NCI-H345 treated with DMSO at 0.1 percent for 48 hours (cell line): Measurements from ENCODE around the gene PRAMEF12.
"Not testable (repeated sequence)": the region's sequence is repeated elsewhere in the genome, so short reads cannot be mapped to it uniquely, and the experiment has no call there.

ENCODE experiments used
- DNase-seq: peaks from one replicate; lab custom pipeline; 2025; ENCODE audit not compliant: unreplicated experiment; lab: John Stamatoyannopoulos, UW

Gene PRAMEF12

GRCh38 chr1:12773438-12773837, at the start of gene PRAMEF12:
PRAMEF12 (plus strand) TSS chr1:12773738; CDS start chr1:12774868, 1,130 bp downstream.
- no peak for DNase-seq

- no peak for DNase-seq
Measured at GRCh38 chr1:12728391-12728790, 45.1 kb upstream of the PRAMEF12 start.

- no peak for DNase-seq
Measured at GRCh38 chr1:12730156-12730555, 43.4 kb upstream of the PRAMEF12 start.

GRCh38 chr1:12731084-12731483, 42.5 kb upstream of the PRAMEF12 start:
- DNase-seq, result not testable (repeated sequence)

- DNase-seq, result no peak
Measured at GRCh38 chr1:12734651-12735050, 38.9 kb upstream of the PRAMEF12 start.

- no peak for DNase-seq
Measured at GRCh38 chr1:12738934-12739333, 34.6 kb upstream of the PRAMEF12 start.

GRCh38 chr1:12739613-12740012, 33.9 kb upstream of the PRAMEF12 start:
- DNase-seq, result no peak

- no peak for DNase-seq
Measured at GRCh38 chr1:12741946-12742345, 31.6 kb upstream of the PRAMEF12 start.

- DNase-seq, result no peak
Measured at GRCh38 chr1:12745126-12745991, 28.2 kb upstream of the PRAMEF12 start.

GRCh38 chr1:12745992-12746323, 27.6 kb upstream of the PRAMEF12 start, which contains the start of gene CFAP107:
CFAP107 (plus strand) TSS chr1:12746200; CDS start chr1:12746431, 231 bp downstream.
- no peak for DNase-seq

GRCh38 chr1:12748778-12749355, 24.7 kb upstream of the PRAMEF12 start:
- no peak for DNase-seq

- DNase-seq, result no peak
Measured at GRCh38 chr1:12754738-12755137, 18.8 kb upstream of the PRAMEF12 start.

GRCh38 chr1:12756273-12756672, 17.3 kb upstream of the PRAMEF12 start:
- peak; percentile 68 for DNase-seq

GRCh38 chr1:12756768-12757413, 16.6 kb upstream of the PRAMEF12 start:
- no peak for DNase-seq

GRCh38 chr1:12757836-12758235, 15.7 kb upstream of the PRAMEF12 start:
- DNase-seq, result no peak

- no peak for DNase-seq
Measured at GRCh38 chr1:12760256-12760795, 13.2 kb upstream of the PRAMEF12 start.

- no peak for DNase-seq
Measured at GRCh38 chr1:12761781-12762180, 11.8 kb upstream of the PRAMEF12 start.

GRCh38 chr1:12762766-12763165, 10.8 kb upstream of the PRAMEF12 start:
- DNase-seq, result no peak

- no peak for DNase-seq
Measured at GRCh38 chr1:12763479-12763878, 10.1 kb upstream of the PRAMEF12 start.

- no peak for DNase-seq
Measured at GRCh38 chr1:12764016-12764415, 9.5 kb upstream of the PRAMEF12 start.

GRCh38 chr1:12769031-12769430, 4.5 kb upstream of the PRAMEF12 start:
- no peak for DNase-seq
